HG03196 (cell line): ENCODE measurements around the gene SCN11A.

Experiments used
- ATAC-seq: cut with Tn5 transposase; IDR thresholded peaks from one replicate; pipeline ENCODE4 v1.9.1; 2021; ENCODE audit not compliant: unreplicated experiment

Gene SCN11A

GRCh38 chr3:39051649-39052561 is at the start of gene SCN11A, which contains the start of gene WDR48:
TSS of gene SCN11A (minus strand) at chr3:39051944. CDS start at chr3:38950362, 101,582 bp downstream.
TSS of gene WDR48 (plus strand) at chr3:39052016. CDS start at chr3:39052026, 10 bp downstream.
- peak; percentile 99 for ATAC-seq

- ATAC-seq: no peak
Observed at GRCh38 chr3:39101022-39101689, 49.4 kb upstream of the SCN11A start.

- no peak for ATAC-seq
Observed at GRCh38 chr3:39100500-39100886, 48.7 kb upstream of the SCN11A start.

GRCh38 chr3:39099738-39100499 is 48.2 kb upstream of the SCN11A start:
- no peak for ATAC-seq

GRCh38 chr3:39099242-39099641 is 47.5 kb upstream of the SCN11A start:
- ATAC-seq: no peak

GRCh38 chr3:39098473-39099000 is 46.8 kb upstream of the SCN11A start:
- no peak for ATAC-seq

- ATAC-seq: no peak
Observed at GRCh38 chr3:39097716-39098472, 46.1 kb upstream of the SCN11A start.

GRCh38 chr3:39096775-39097174 is 45.0 kb upstream of the SCN11A start:
- no peak for ATAC-seq

- ATAC-seq: no peak
Observed at GRCh38 chr3:39095778-39096177, 44.0 kb upstream of the SCN11A start.

- ATAC-seq: no peak
Observed at GRCh38 chr3:39094851-39095677, 43.3 kb upstream of the SCN11A start.

GRCh38 chr3:39090922-39091321 is 39.2 kb upstream of the SCN11A start:
- no peak for ATAC-seq

GRCh38 chr3:39088889-39089288 is 37.1 kb upstream of the SCN11A start:
- no peak for ATAC-seq

- ATAC-seq: no peak
Observed at GRCh38 chr3:39088456-39088855, 36.7 kb upstream of the SCN11A start.

- ATAC-seq: no peak
Observed at GRCh38 chr3:39086144-39086543, 34.4 kb upstream of the SCN11A start.

GRCh38 chr3:39082666-39083313 is 31.0 kb upstream of the SCN11A start:
- no peak for ATAC-seq

- no peak for ATAC-seq
Observed at GRCh38 chr3:39080026-39080425, 28.3 kb upstream of the SCN11A start.

GRCh38 chr3:39079530-39079929 is 27.8 kb upstream of the SCN11A start:
- ATAC-seq: no peak

GRCh38 chr3:39075910-39076309 is 24.2 kb upstream of the SCN11A start:
- no peak for ATAC-seq

GRCh38 chr3:39068556-39068955 is 16.8 kb upstream of the SCN11A start:
- ATAC-seq: no peak
